Mucosa of rectum (tissue), 2 donors: ENCODE measurements around the gene CHADL.

Experiments
- H3K27ac ChIP-seq, 2 donors: one replicate each; pipeline ENCODE4 v1.7.0; 2013; ENCODE audit warnings: inconsistent platforms in 2 of 2, low read depth in 2 of 2, low read length in 2 of 2
- H3K27me3 ChIP-seq, 2 donors: one replicate each; pipeline ENCODE4 v1.7.0; 2013; ENCODE audit warnings: low read length in 2 of 2; ENCODE audit not compliant: control insufficient read depth in 2 of 2, insufficient read depth in 2 of 2
- H3K36me3 ChIP-seq, 2 donors: one replicate each; pipeline ENCODE4 v1.7.0; 2013; ENCODE audit warnings: low read length in 2 of 2; ENCODE audit not compliant: control insufficient read depth in 2 of 2, insufficient read depth in 2 of 2
- H3K4me1 ChIP-seq, 2 donors: one replicate each; pipeline ENCODE4 v1.7.0; 2013; ENCODE audit warnings: low read length in 2 of 2, mild to moderate bottlenecking in 1 of 2; ENCODE audit not compliant: control insufficient read depth in 2 of 2, insufficient read depth in 2 of 2
- H3K4me3 ChIP-seq, 2 donors: one replicate each; pipeline ENCODE4 v1.7.0; 2013; ENCODE audit warnings: low read length in 2 of 2
- H3K9ac ChIP-seq, 2 donors: one replicate each; pipeline ENCODE4 v1.7.0; 2013; ENCODE audit warnings: low read length in 2 of 2, low read depth in 1 of 2, mild to moderate bottlenecking in 1 of 2
- H3K9me3 ChIP-seq, 2 donors: one replicate each; pipeline ENCODE4 v1.7.0; 2013; ENCODE audit warnings: low read length in 2 of 2; ENCODE audit not compliant: control insufficient read depth in 2 of 2
- donor health status: healthy.
- donor health status: Normal muscosa, but diverticular disease.

Gene CHADL

DNA sequence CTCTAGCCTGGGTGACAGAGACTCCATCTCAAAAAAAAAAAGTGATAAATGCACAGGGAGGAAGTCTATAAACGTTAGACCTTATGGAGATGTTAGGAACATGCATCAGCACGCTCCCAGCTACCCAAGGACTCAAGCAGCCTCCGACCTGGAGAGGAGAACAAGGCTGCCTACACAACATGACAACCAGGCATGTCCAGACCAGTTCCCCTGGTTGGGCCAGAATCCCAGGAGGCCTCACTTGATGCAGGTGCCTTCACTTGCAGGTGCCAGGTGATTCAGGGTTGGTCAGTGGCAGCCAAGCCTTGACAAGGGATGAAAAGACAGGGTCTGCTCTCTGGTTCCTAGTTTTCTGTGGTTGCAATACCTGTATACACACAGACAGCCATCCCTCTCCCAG, 39.3 kb upstream of the CHADL start:
- H3K27ac ChIP-seq: no peak overlapping the region
- peaks cover 5% of the 10 kb centered on the region in 2 donors for H3K4me1 ChIP-seq
- no peaks in the 10 kb centered on the region for H3K27me3 ChIP-seq
- H3K36me3 ChIP-seq: peaks cover 18 to 31% of the 10 kb centered on the region in 2 donors
- no peak overlapping the region for H3K9ac ChIP-seq
- no peaks in the 10 kb centered on the region for H3K9me3 ChIP-seq
- H3K4me3 ChIP-seq: no peak overlapping the region

DNA sequence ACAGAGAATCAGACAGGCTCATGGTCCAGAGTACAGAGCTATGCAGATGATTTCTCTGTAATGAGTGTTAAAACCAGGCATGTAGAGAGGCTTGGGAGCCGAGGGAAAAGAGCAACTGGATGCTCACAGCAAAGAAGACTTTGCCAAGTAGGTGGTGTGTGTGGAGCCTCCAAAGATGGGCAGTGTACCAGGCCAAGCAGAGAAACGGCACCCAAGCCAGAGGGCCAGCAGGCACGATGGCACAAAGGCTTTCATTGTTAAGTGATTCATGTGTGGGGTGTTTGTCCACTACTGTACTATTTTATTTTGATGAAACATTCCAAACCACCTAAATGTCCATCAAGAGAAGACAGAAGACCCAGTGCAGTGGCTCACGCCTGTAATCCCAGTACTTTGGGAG, 34.1 kb upstream of the CHADL start:
- Histone ChIP-seq H3K27ac (no peak overlapping the region), H3K9me3 (no peaks in the 10 kb centered on the region), H3K27me3 (no peaks in the 10 kb centered on the region), H3K36me3 (peaks cover 40 to 54% of the 10 kb centered on the region in 2 donors), H3K9ac (no peak overlapping the region), H3K4me1 (no peaks in the 10 kb centered on the region), H3K4me3 (no peak overlapping the region)

DNA sequence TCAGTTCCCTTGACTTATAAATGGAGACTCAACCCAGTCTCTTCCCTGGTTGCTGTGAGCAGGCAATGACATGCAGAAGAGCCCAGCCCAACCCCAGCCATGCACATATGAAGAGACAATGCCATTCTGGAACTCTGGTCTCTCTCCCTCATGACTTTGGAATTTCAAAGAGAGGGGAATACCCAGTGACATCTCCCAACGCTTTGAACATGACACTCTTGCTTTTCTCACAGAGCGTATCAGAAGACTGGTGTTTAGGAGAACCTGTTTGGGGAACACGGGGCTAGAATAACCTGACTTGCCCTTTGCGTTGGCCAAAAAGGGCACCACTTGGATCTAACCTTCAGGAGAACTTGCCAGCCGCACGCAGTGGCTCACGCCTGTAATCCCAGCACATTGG, 32.4 kb upstream of the CHADL start:
- Histone ChIP-seq H3K36me3 (peaks cover 44 to 57% of the 10 kb centered on the region in 2 donors), H3K4me1 (no peaks in the 10 kb centered on the region), H3K27ac (no peak overlapping the region), H3K9ac (no peak overlapping the region), H3K4me3 (no peak overlapping the region), H3K27me3 (no peaks in the 10 kb centered on the region), H3K9me3 (no peaks in the 10 kb centered on the region)

DNA sequence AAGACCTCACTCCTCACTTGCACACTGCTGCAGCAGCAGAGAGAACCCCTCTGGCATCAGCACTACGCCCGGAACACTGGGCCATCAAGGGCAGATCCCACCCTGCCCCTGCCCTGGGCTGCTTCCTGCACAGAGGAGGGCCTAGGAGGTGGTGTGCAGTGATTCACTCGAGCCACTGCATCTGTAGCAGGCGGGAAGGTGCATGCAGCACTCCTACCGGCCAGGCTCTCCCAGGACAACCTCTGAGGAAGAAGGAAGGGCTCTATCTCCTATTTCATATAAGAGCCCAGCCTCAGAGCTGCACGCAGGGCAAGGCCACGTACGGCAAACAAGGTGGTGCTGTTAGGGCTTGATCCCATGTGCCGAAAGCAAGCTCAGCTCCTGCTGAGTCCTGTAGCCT, 31.1 kb upstream of the CHADL start:
- H3K27me3 ChIP-seq: no peaks in the 10 kb centered on the region
- H3K9ac ChIP-seq: no peak overlapping the region
- no peak overlapping the region for H3K4me3 ChIP-seq
- H3K9me3 ChIP-seq: no peaks in the 10 kb centered on the region
- H3K36me3 ChIP-seq: peaks cover 47 to 62% of the 10 kb centered on the region in 2 donors
- no peaks in the 10 kb centered on the region for H3K4me1 ChIP-seq
- H3K27ac ChIP-seq: no peak overlapping the region

DNA sequence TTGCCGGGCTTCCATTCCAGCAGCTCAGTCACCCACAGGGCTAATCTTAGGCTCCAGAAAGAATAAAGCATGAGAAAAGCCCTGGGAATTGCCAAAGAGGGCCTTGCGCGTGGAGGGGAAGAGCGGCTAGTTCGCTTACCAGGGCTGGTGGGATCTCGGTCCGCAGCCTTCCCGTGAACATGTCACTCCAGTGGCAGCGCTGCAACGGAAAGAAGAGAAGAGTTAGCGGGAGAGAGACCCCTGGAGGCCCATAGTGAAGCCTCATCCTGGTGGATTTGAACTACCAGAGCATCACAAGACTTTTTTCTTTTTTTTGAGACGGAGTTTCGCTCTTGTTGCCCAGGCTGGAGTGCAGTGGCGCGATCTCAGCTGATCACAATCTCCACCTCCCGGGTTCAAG, 27.2 kb upstream of the CHADL start:
- no peak overlapping the region for H3K4me3 ChIP-seq
- H3K9me3 ChIP-seq: no peaks in the 10 kb centered on the region
- no peak overlapping the region for H3K27ac ChIP-seq
- peaks cover 51 to 70% of the 10 kb centered on the region in 2 donors for H3K36me3 ChIP-seq
- no peaks in the 10 kb centered on the region for H3K27me3 ChIP-seq
- H3K9ac ChIP-seq: no peak overlapping the region
- H3K4me1 ChIP-seq: no peaks in the 10 kb centered on the region

DNA sequence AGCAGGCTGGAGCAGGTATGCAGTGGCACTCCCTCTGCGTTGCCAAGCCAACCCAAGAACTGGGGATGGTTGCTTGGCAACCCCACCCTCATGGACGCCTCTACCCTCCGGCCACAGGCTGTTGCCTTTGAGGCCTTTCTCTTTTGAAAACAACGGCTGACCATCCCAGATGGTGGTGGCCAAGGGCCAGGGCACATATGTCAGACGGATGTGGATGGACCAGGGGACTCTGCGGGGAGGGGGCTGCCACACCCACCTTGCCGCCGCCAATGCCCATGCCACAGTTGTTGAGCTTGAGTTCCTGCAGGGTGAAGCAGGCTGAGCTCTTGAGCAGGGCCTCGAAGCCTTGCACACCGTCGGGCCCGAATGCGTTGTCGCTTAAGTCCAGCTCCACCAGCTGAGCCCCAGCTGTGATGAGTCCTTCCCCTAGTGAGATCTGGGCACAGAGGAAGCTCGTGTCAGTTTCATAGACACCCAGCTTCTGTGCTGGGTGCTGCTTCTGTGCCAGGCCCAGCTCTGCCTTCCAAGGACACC, 23.7 kb upstream of the CHADL start:
- Histone ChIP-seq H3K4me1 (no peaks in the 10 kb centered on the region), H3K27me3 (no peaks in the 10 kb centered on the region), H3K27ac (no peak overlapping the region), H3K9ac (no peak overlapping the region), H3K36me3 (peaks cover 63 to 74% of the 10 kb centered on the region in 2 donors), H3K4me3 (no peak overlapping the region), H3K9me3 (no peaks in the 10 kb centered on the region)

DNA sequence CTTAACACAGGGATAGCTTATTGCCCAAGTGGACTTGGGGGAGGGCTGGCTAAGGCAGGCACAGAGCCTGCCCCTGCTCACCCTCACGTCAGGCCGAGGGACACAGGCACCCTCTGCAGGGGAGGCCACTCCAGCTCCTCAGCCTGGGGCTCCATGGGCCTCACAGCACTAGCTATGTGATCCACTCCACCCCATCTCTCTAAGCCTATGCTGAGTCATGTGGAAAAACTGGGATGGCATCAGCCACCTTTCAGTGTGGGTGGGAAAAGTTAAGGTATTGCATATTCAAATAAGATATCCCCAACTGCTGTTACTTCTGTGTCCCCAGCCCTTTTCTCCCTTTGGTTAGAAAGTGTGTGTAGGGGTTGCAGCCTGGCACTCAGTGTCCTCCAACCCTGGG, 23.0 kb upstream of the CHADL start:
- H3K27me3 ChIP-seq: no peaks in the 10 kb centered on the region
- H3K27ac ChIP-seq: no peak overlapping the region
- no peak overlapping the region for H3K4me3 ChIP-seq
- H3K9me3 ChIP-seq: no peaks in the 10 kb centered on the region
- H3K9ac ChIP-seq: no peak overlapping the region
- no peaks in the 10 kb centered on the region for H3K4me1 ChIP-seq
- H3K36me3 ChIP-seq: peaks cover 68 to 76% of the 10 kb centered on the region in 2 donors

DNA sequence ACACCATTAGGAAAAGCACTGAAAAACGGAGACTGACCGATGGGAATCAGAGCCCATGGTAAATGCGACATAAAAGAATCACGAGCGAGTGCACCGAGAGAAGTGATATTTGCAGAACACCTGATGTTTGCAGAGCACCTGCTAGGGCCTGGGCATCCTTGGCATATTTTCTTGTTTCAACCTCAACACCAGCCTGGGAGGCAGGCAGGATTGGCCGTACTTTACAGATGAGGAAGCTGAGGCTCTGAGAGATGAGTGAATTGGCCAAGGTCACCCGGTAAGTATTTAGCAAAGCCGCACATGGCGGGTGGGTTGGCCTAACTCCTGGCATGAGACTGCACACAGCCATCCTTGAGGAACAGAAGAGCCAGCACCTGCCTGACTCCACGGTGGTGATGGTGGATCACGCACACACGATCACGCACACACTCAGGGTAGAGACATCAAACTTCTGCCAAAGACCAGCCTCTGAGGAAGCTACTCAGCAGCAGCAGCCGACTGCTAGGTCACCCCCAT, 21.6 kb upstream of the CHADL start:
- no peak overlapping the region for H3K4me3 ChIP-seq
- H3K36me3 ChIP-seq: peaks cover 59 to 76% of the 10 kb centered on the region in 2 donors
- no peaks in the 10 kb centered on the region for H3K27me3 ChIP-seq
- H3K9ac ChIP-seq: no peak overlapping the region
- H3K4me1 ChIP-seq: no peaks in the 10 kb centered on the region
- no peaks in the 10 kb centered on the region for H3K9me3 ChIP-seq
- no peak overlapping the region for H3K27ac ChIP-seq

DNA sequence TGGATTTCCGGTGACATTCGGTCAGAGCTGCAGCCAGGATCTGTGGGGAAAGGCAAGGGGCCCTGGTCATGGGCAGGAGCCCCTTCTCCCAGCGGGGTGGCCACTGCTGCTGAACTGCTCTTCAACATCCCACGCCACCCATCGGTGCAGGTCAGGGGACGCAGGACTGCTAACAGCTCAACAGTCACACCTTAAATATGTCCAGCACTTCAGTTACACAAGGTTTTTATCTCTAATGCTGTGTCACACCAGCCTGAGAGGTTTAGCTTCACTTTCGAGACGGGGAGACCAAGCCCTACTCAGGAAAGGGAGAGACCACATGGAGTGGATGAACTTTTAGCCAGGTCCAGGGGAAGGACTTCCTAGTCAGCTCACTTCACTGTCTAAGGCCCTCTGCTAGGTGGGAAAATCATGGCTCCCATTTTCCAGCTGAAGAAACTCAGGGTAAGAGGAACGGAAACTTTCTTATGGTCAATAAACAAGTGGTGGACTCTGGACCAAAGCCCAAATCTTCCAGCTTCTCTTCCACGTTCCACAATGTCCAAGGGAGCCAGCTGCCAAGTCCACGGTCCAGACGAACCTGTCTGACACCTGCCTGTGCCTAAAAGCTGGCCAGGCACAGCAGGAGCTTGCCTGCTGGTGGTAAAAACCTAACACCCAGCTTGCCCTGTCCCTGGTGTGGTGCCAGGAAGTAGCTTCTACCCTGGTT, 21.0 kb upstream of the CHADL start:
- Histone ChIP-seq H3K27ac (no peak overlapping the region), H3K9me3 (no peaks in the 10 kb centered on the region), H3K4me1 (no peaks in the 10 kb centered on the region), H3K4me3 (no peak overlapping the region), H3K27me3 (no peaks in the 10 kb centered on the region), H3K36me3 (peaks cover 63 to 80% of the 10 kb centered on the region in 2 donors), H3K9ac (no peak overlapping the region)

DNA sequence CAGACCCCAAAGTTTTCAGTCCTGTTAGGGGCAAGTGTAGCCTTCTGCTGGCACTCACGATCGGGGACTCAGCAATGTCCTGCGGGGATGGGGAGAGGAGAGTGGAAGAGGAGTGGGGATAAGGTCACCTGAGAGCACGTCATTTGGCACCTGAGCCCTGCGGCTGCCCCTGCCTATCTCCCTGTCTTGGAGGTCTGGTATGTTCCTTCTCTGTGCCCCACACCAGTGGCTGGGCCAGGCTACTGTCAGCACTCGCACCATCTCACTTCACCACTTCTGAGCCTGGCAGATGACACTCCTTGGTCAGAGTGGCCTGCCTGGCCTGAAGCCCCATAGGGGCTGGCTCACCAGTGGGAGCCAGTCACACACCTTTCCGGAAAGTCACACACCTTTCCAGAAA, 20.1 kb upstream of the CHADL start:
- Histone ChIP-seq H3K9ac (no peak overlapping the region), H3K27ac (no peak overlapping the region), H3K36me3 (peaks cover 71 to 81% of the 10 kb centered on the region in 2 donors), H3K9me3 (no peaks in the 10 kb centered on the region), H3K4me3 (no peak overlapping the region), H3K4me1 (no peaks in the 10 kb centered on the region), H3K27me3 (no peaks in the 10 kb centered on the region)
